Measurements from ENCODE around the gene TNKS1BP1. TPM values are rescaled to one million over a fixed set of nuclear protein-coding genes. Genes with fewer than 3 reads are reported as not detected.

The TNKS1BP1 gene
- 85.5 and 85.6 TPM in 2 replicates for total RNA-seq

GRCh38 chr11:57324886-57325734 lies at the start of gene TNKS1BP1:
Gene TNKS1BP1 (minus strand): TSS chr11:57324952. CDS start chr11:57321885, 3,067 bp downstream.

GRCh38 chr11:57338142-57338541 lies 13.4 kb upstream of the TNKS1BP1 start, which contains the start of gene P2RX3:
Gene P2RX3 (plus strand): TSS chr11:57338352. CDS start chr11:57338551, 199 bp downstream.

GRCh38 chr11:57335343-57336110 lies 10.8 kb upstream of the TNKS1BP1 start, which contains the start of gene SSRP1:
Gene SSRP1 (minus strand): TSS chr11:57335892. CDS start chr11:57335121, 771 bp downstream.

Other genes starting within 250 kb of the TNKS1BP1 start
- gene LRRC55, start 143.0 kb downstream of the TNKS1BP1 start, total RNA-seq: not detected in 2 replicates
- gene APLNR, start 87.7 kb downstream of the TNKS1BP1 start, total RNA-seq: 0.65 and 1.4 TPM in 2 replicates
- 56.5 and 60.1 TPM in 2 replicates for gene SSRP1, start 10.9 kb upstream of the TNKS1BP1 start, total RNA-seq
- gene P2RX3, start 13.4 kb upstream of the TNKS1BP1 start, total RNA-seq: not detected in 2 replicates
- not detected in 2 replicates for gene PRG3, start 56.2 kb upstream of the TNKS1BP1 start, total RNA-seq
- gene PRG2, start 65.7 kb upstream of the TNKS1BP1 start, total RNA-seq: not detected in 2 replicates
- 20.7 and 35.0 TPM in 2 replicates for gene SLC43A3, start 102.2 kb upstream of the TNKS1BP1 start, total RNA-seq
- gene RTN4RL2, start 135.6 kb upstream of the TNKS1BP1 start, total RNA-seq: 1.1 TPM in 1 of 2 replicates, not detected in the other
- 8.6 and 14.6 TPM in 2 replicates for gene SLC43A1, start 190.8 kb upstream of the TNKS1BP1 start, total RNA-seq
- 14.6 and 35.6 TPM in 2 replicates for gene TIMM10, start 205.8 kb upstream of the TNKS1BP1 start, total RNA-seq
- not detected in 2 replicates for gene SMTNL1, start 212.6 kb upstream of the TNKS1BP1 start, total RNA-seq
- gene UBE2L6, start 242.7 kb upstream of the TNKS1BP1 start, total RNA-seq: 48.1 and 61.7 TPM in 2 replicates